A549 (cell line): ENCODE measurements around the gene KCNQ2. TPM values are rescaled to one million over a fixed set of nuclear protein-coding genes. Genes with fewer than 3 reads are reported as not detected.

Source experiments
- ATAC-seq, 2 experiments: fragments of 200-7000 bp in 1 of 2; fragments of >200 bp in 1 of 2; cut with Nextera tagmentation in 1 of 2; cut with Tn5 transposase in 1 of 2; 3 replicates each; pipeline versions ENCODE4 v1.8.0 to v1.9.1; 2018 to 2020; ENCODE audit warnings: mild to moderate bottlenecking in 1 of 2, moderate library complexity in 1 of 2
- CTCF ChIA-PET: fragments of 300-600 bp; sonication (Branson Sonifier 250); formaldehyde crosslinking; extraction: SDS; loops from one replicate; lab custom pipeline; 2021; ENCODE audit warnings: antibody characterized with exemption, inconsistent platforms; lab: Yijun Ruan, JAX
- POLR2A ChIA-PET: fragments of 350-600 bp; formaldehyde crosslinking; extraction: SDS; loops from one replicate; lab custom pipeline; 2021; ENCODE audit warnings: antibody characterized with exemption, inconsistent platforms; lab: Yijun Ruan, JAX
- DNase-seq, 2 experiments: peaks; one replicate each; pipeline versions ENCODE4 v3.0.0 to v3.0.0-alpha.2; 2011 to 2016; ENCODE audit warnings: low read depth in 1 of 2, low spot score in 1 of 2
- FAIRE-seq: peaks from 2 replicates; lab custom pipeline; 2011; peaks lifted over from hg19 to GRCh38; lab: Jason Lieb, UNC
- H3K27ac ChIP-seq, 2 experiments: fragments of >200 bp; sonication (Bioruptor Twin); formaldehyde crosslinking; 3 replicates each; pipeline ENCODE4 v1.5.1; 2016 to 2017
- H3K4me1 ChIP-seq: fragments of >200 bp; sonication (Bioruptor Twin); formaldehyde crosslinking; 3 replicates; pipeline ENCODE4 v1.6.1; 2016
- H3K4me2 ChIP-seq: fragments of >200 bp; sonication (Bioruptor Twin); formaldehyde crosslinking; 3 replicates; pipeline ENCODE4 v1.6.1; 2016
- H3K4me3 ChIP-seq: fragments of >200 bp; sonication (Bioruptor Twin); formaldehyde crosslinking; 3 replicates; pipeline ENCODE4 v1.5.1; 2016
- H3K9me3 ChIP-seq: fragments of >200 bp; sonication (Bioruptor Twin); formaldehyde crosslinking; 3 replicates; pipeline ENCODE4 v1.6.1; 2016
- CBX2 ChIP-seq: fragments of 200-600 bp; sonication (generic); IDR thresholded peaks from 2 replicates; pipeline ENCODE4 v1.6.1; 2016; ENCODE audit warnings: low read depth, mild to moderate bottlenecking, borderline replicate concordance
- EHF ChIP-seq: fragments of 250-450 bp; sonication (Bioruptor Pico); IDR thresholded peaks from 2 replicates; pipeline ENCODE4 v1.5.0; 2020; ENCODE audit warnings: mild to moderate bottlenecking
- EHMT2 ChIP-seq: fragments of 200-600 bp; sonication (generic); IDR thresholded peaks from 2 replicates; pipeline ENCODE4 v1.6.1; 2016; ENCODE audit warnings: antibody characterized with exemption, low read depth, mild to moderate bottlenecking, moderate library complexity
- FOSL2 ChIP-seq, 2 experiments: fragments of 450-650 bp in 1 of 2; fragments of >200 bp in 1 of 2; sonication (Bioruptor Twin) in 1 of 2; formaldehyde crosslinking; IDR thresholded peaks; 2 replicates each; pipeline versions ENCODE4 v1.5.0 to v1.6.1; 2016 to 2020; ENCODE audit warnings: mild to moderate bottlenecking in 1 of 2, moderate library complexity in 1 of 2
- GATA3 ChIP-seq: IDR thresholded peaks from 2 replicates; pipeline ENCODE4 v1.6.1; 2012; ENCODE audit warnings: borderline replicate concordance
- HOXA7 ChIP-seq: fragments of 250-450 bp; sonication (Bioruptor Pico); IDR thresholded peaks from 2 replicates; pipeline ENCODE4 v1.5.0; 2020; ENCODE audit warnings: mild to moderate bottlenecking, moderate library complexity
- HOXB13 ChIP-seq: fragments of 250-450 bp; sonication (Bioruptor Pico); IDR thresholded peaks from 2 replicates; pipeline ENCODE4 v1.5.0; 2020; ENCODE audit warnings: low read depth, mild to moderate bottlenecking, moderate library complexity
- HOXB5 ChIP-seq: fragments of 250-450 bp; sonication (Bioruptor Pico); IDR thresholded peaks from 2 replicates; pipeline ENCODE4 v1.5.0; 2020; ENCODE audit warnings: mild to moderate bottlenecking, moderate library complexity
- KDM1A ChIP-seq: fragments of 200-600 bp; sonication (generic); IDR thresholded peaks from 2 replicates; pipeline ENCODE4 v1.6.1; 2016; ENCODE audit warnings: low read depth, mild to moderate bottlenecking
- KDM5A ChIP-seq: fragments of 200-600 bp; sonication (generic); IDR thresholded peaks from 2 replicates; pipeline ENCODE4 v1.6.1; 2016; ENCODE audit warnings: antibody characterized with exemption, mild to moderate bottlenecking
- NPAS2 ChIP-seq: fragments of 250-450 bp; sonication (Bioruptor Pico); IDR thresholded peaks from 2 replicates; pipeline ENCODE4 v1.8.0; 2022; ENCODE audit warnings: mild to moderate bottlenecking, moderate library complexity, borderline replicate concordance
- POLR2AphosphoS2 ChIP-seq: conservative IDR thresholded peaks from 2 replicates; pipeline ENCODE4 v1.6.1; 2012; ENCODE audit warnings: low read length, improper control_type of control experiment, inconsistent platforms
- RAD21 ChIP-seq, 2 experiments: fragments of >200 bp in 1 of 2; sonication (Bioruptor Twin) in 1 of 2; formaldehyde crosslinking in 1 of 2; IDR thresholded peaks in 1 of 2; conservative IDR thresholded peaks in 1 of 2; 2 replicates in 1 of 2; 3 replicates in 1 of 2; pipeline ENCODE4 v1.6.1; 2012 to 2018; ENCODE audit warnings: inconsistent platforms in 1 of 2
- SREBF2 ChIP-seq: fragments of 450-650 bp; IDR thresholded peaks from 2 replicates; pipeline ENCODE4 v1.6.1; 2014; ENCODE audit warnings: mild to moderate bottlenecking, moderate library complexity
- TP53 ChIP-seq: fragments of 250-450 bp; sonication (Bioruptor Pico); IDR thresholded peaks from 2 replicates; pipeline ENCODE4 v1.5.0; 2021; ENCODE audit warnings: mild to moderate bottlenecking, moderate library complexity
- ZC3H11A ChIP-seq: fragments of 450-650 bp; IDR thresholded peaks from 2 replicates; pipeline ENCODE4 v1.6.1; 2014; ENCODE audit warnings: antibody characterized with exemption, mild to moderate bottlenecking
- ZFP36 ChIP-seq: fragments of 450-650 bp; IDR thresholded peaks from 2 replicates; pipeline ENCODE4 v1.6.1; 2014; ENCODE audit warnings: borderline replicate concordance; ENCODE audit not compliant: partially characterized antibody
- ZSCAN20 ChIP-seq: fragments of 250-450 bp; sonication (Bioruptor Pico); IDR thresholded peaks from 2 replicates; pipeline ENCODE4 v1.8.0; 2022; ENCODE audit warnings: mild to moderate bottlenecking, moderate library complexity
- WGBS: methylation state at CpG from one replicate; pipeline ENCODE4 v1.1.6; 2017; ENCODE audit errors: missing lambda C conversion rate; 5-methylcytosine and 5-hydroxymethylcytosine counted together
- polyA plus RNA-seq, 4 experiments: library from polyadenylated mRNA; depleted of rRNA in 3 of 4; stranded (reverse); fragments of >200 nt; fragmentation: RNase III in 1 of 4; extraction: RNeasy Plus Mini Kit Qiagen cat#74134 plus additional on column Dnase treatment in 1 of 4; gene quantifications; 2 replicates in 3 of 4; 3 replicates in 1 of 4; pipeline ENCODE4 v1.2.3, GENCODE V29; 2011 to 2017
- TF ChIP-seq, protein P1 (sequence below): fragments of >200 bp; sonication (Bioruptor Twin); formaldehyde crosslinking; IDR thresholded peaks from 3 replicates; pipeline ENCODE4 v1.5.1; 2016
- TF ChIP-seq, protein P2 (sequence below): fragments of 250-450 bp; sonication (Bioruptor Pico); IDR thresholded peaks from 2 replicates; pipeline ENCODE4 v1.5.0; 2021; ENCODE audit warnings: mild to moderate bottlenecking, moderate library complexity, borderline replicate concordance
- TF ChIP-seq, protein P3 (sequence below): fragments of 450-650 bp; IDR thresholded peaks from 2 replicates; pipeline ENCODE4 v1.6.1; 2014; ENCODE audit warnings: antibody characterized with exemption
- TF ChIP-seq, protein P4 (sequence below): IDR thresholded peaks from 2 replicates; pipeline ENCODE4 v1.6.1; 2012

Gene KCNQ2
- polyA plus RNA-seq, 2 of the 4 experiments (the other 2 are of a cell fraction), result 0.14 to 0.36 TPM

DNA sequence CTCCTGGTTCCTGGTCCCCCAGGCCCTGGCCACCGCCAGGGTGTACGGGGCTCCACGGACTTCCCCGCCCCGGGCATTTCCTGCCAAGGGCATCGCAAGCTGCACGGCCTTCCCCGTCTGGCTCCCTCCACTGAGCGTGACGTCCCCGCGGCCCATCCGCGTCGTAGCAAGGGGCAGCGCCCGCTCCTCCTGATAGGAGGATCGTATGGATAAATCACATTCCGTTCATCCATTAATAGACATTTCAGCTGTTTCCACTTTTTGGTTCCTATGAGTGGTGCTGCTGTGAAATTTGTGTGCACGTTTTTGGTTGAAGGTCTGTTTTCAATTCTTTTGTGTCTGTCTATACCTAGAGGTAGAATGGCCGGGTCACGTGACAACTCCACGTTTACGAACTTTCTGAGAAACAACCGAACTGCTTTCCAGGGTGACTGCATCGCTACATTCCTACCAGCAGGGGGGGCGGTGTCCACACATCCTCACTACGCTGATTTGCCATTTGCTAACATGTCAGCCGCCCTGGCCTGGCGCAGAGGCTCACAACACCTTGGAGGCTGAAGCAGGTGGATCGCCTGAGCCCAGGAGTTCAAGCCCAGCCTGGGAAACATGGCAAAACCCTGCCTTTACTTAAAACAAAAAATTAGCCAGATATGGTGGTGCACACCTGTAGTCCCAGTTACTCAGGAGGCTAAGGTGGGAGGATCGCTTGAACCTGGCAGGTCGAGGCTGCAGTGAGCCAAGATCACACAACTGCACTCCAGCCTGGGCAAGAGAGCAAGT is 37.7 kb downstream of the KCNQ2 start:
- Histone ChIP-seq H3K4me3 (no peak overlapping the region), H3K27ac (no peak overlapping the region), H3K4me1 (no peaks in the 10 kb centered on the region), H3K4me2 (peak overlapping the region; percentile 33; the same call in 1 of the 3 replicates), H3K9me3 (no peaks in the 10 kb centered on the region)
- POLR2A ChIA-PET, result no interaction called here
- FAIRE-seq, result peak; percentile 79
- no peak for TF ChIP-seq HOXB13 (CRISPR knock-in tag)
- TF ChIP-seq FOSL2 (IDR thresholded peaks at IDR 0.05), result no peak
- TF ChIP-seq FOSL2 (CRISPR knock-in tag; IDR thresholded peaks at IDR 0.05), result peak; percentile 42
- TF ChIP-seq, protein P1, sequence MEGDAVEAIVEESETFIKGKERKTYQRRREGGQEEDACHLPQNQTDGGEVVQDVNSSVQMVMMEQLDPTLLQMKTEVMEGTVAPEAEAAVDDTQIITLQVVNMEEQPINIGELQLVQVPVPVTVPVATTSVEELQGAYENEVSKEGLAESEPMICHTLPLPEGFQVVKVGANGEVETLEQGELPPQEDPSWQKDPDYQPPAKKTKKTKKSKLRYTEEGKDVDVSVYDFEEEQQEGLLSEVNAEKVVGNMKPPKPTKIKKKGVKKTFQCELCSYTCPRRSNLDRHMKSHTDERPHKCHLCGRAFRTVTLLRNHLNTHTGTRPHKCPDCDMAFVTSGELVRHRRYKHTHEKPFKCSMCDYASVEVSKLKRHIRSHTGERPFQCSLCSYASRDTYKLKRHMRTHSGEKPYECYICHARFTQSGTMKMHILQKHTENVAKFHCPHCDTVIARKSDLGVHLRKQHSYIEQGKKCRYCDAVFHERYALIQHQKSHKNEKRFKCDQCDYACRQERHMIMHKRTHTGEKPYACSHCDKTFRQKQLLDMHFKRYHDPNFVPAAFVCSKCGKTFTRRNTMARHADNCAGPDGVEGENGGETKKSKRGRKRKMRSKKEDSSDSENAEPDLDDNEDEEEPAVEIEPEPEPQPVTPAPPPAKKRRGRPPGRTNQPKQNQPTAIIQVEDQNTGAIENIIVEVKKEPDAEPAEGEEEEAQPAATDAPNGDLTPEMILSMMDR, result peak; percentile 91
- TF ChIP-seq EHF, result no peak
- TF ChIP-seq GATA3, result no peak
- TF ChIP-seq ZFP36, result no peak
- 0 out of 2 replicates have a peak, but pooled peaks have one; percentile 26 for TF ChIP-seq NPAS2 (CRISPR knock-in tag)
- no peak for TF ChIP-seq EHMT2
- no peak for TF ChIP-seq POLR2AphosphoS2
- no peak for TF ChIP-seq KDM5A
- no peak for TF ChIP-seq HOXB5 (CRISPR knock-in tag)
- no peak for TF ChIP-seq KDM1A
- TF ChIP-seq, protein P2, sequence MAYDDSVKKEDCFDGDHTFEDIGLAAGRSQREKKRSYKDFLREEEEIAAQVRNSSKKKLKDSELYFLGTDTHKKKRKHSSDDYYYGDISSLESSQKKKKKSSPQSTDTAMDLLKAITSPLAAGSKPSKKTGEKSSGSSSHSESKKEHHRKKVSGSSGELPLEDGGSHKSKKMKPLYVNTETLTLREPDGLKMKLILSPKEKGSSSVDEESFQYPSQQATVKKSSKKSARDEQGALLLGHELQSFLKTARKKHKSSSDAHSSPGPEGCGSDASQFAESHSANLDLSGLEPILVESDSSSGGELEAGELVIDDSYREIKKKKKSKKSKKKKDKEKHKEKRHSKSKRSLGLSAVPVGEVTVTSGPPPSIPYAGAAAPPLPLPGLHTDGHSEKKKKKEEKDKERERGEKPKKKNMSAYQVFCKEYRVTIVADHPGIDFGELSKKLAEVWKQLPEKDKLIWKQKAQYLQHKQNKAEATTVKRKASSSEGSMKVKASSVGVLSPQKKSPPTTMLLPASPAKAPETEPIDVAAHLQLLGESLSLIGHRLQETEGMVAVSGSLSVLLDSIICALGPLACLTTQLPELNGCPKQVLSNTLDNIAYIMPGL (CRISPR knock-in tag), result no peak
- no peak for TF ChIP-seq HOXA7 (CRISPR knock-in tag)
- no peak for TF ChIP-seq TP53 (CRISPR knock-in tag)
- TF ChIP-seq SREBF2, result no peak
- TF ChIP-seq, protein P3, sequence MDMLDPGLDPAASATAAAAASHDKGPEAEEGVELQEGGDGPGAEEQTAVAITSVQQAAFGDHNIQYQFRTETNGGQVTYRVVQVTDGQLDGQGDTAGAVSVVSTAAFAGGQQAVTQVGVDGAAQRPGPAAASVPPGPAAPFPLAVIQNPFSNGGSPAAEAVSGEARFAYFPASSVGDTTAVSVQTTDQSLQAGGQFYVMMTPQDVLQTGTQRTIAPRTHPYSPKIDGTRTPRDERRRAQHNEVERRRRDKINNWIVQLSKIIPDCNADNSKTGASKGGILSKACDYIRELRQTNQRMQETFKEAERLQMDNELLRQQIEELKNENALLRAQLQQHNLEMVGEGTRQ, result peak; percentile 93
- no peak for TF ChIP-seq ZSCAN20 (CRISPR knock-in tag)
- TF ChIP-seq, protein P4, sequence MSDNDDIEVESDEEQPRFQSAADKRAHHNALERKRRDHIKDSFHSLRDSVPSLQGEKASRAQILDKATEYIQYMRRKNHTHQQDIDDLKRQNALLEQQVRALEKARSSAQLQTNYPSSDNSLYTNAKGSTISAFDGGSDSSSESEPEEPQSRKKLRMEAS, result peak; percentile 50
- TF ChIP-seq CBX2, result no peak
- no peak for TF ChIP-seq ZC3H11A
- TF ChIP-seq RAD21 (conservative IDR thresholded peaks at IDR 0.05 in 1 of 2, IDR thresholded peaks at IDR 0.05 in 1 of 2), result peak; percentile 46 to 61; a peak in 4 of 5 replicates
- DNase-seq, result peak; percentile 87 to 89
- peak; percentile 57 to 77; a peak in 5 of 6 replicates for ATAC-seq
- 34% methylated on average over 29 of the region's 33 CpGs for WGBS
- CTCF ChIA-PET, result interaction anchor here (0.6 to 2.0 kb wide), 9 partner anchors 9 to 127 kb away, joined by 3 to 10 read pairs (median 4); no protein-coding TSS in a partner anchor
